Hepatocyte (in vitro differentiated cells): ENCODE data around the gene ATP10D.

Experiments
- CTCF ChIP-seq: fragments of 200-600 bp; sonication (generic); IDR thresholded peaks from 2 replicates; pipeline ENCODE4 v1.5.1; 2016; ENCODE audit warnings: antibody characterized with exemption, mild to moderate bottlenecking; ENCODE audit not compliant: poor library complexity
- EZH2 ChIP-seq: fragments of 200-600 bp; sonication (generic); IDR thresholded peaks from 2 replicates; pipeline ENCODE4 v1.6.1; 2016; ENCODE audit warnings: antibody characterized with exemption, mild to moderate bottlenecking, borderline replicate concordance

GRCh38 chr4:47612116-47613023 lies 127.3 kb downstream of the ATP10D start:
- TF ChIP-seq CTCF (no peak), EZH2 (no peak)
